IMR-90 (cell line): ENCODE measurements around the gene TPCN1. TPM values are rescaled to one million over a fixed set of nuclear protein-coding genes. Genes with fewer than 3 reads are reported as not detected.
A peak's percentile ranks its signal among the peaks of the same experiment; 100 is the strongest.

Experiments
- ATAC-seq: fragments of 200-7000 bp; cut with Tn5 transposase; 2 replicates; pipeline ENCODE4 v1.9.1; 2020; ENCODE audit warnings: low read depth, mild to moderate bottlenecking, moderate library complexity
- BruUV-seq: library from RNA; stranded (reverse); fragments of 400-500 nt; replicated peaks from 2 replicates; lab custom pipeline; 2021; lab: Mats Ljungman, UMichigan
- CTCF ChIA-PET: fragments of 300-600 bp; formaldehyde crosslinking; extraction: SDS; loops from one replicate; lab custom pipeline; 2021; ENCODE audit warnings: antibody characterized with exemption; lab: Yijun Ruan, JAX
- POLR2A ChIA-PET: fragments of 300-600 bp; sonication (Branson Sonifier 250); formaldehyde crosslinking; loops from one replicate; lab custom pipeline; 2022; ENCODE audit warnings: antibody characterized with exemption; ENCODE audit not compliant: unreplicated experiment; lab: Charles Lee
- DNase-seq: peaks from one replicate; pipeline ENCODE4 v3.0.0; 2013
- H2AFZ ChIP-seq: replicated peaks from 2 replicates; pipeline ENCODE3; 2013; ENCODE audit warnings: low read length, mild to moderate bottlenecking; ENCODE audit not compliant: poor library complexity
- H2AK5ac ChIP-seq: 2 replicates; pipeline ENCODE4 v1.6.1; 2013; ENCODE audit warnings: low read depth, low read length, inconsistent platforms
- H2AK9ac ChIP-seq: replicated peaks from 2 replicates; pipeline ENCODE3; 2013; ENCODE audit warnings: mild to moderate bottlenecking, low read depth, low read length, moderate library complexity; ENCODE audit not compliant: poor library complexity
- H2BK120ac ChIP-seq: 2 replicates; pipeline ENCODE4 v1.6.1; 2013; ENCODE audit warnings: low read depth, low read length, inconsistent platforms
- H2BK15ac ChIP-seq: 3 replicates; pipeline ENCODE4 v1.6.1; 2013; ENCODE audit warnings: low read depth, low read length, inconsistent platforms
- H2BK20ac ChIP-seq: 2 replicates; pipeline ENCODE4 v1.6.1; 2013; ENCODE audit warnings: low read depth, mild to moderate bottlenecking, inconsistent platforms, low read length, moderate library complexity
- H2BK5ac ChIP-seq: 2 replicates; pipeline ENCODE4 v1.6.1; 2013; ENCODE audit warnings: mild to moderate bottlenecking, low read depth, low read length, inconsistent platforms; ENCODE audit not compliant: poor library complexity, severe bottlenecking
- H3K14ac ChIP-seq: replicated peaks from 2 replicates; pipeline ENCODE4 v1.6.1; 2013; ENCODE audit warnings: low read depth, low read length, inconsistent platforms
- H3K18ac ChIP-seq: 2 replicates; pipeline ENCODE4 v1.6.1; 2013; ENCODE audit warnings: low read depth, low read length, control low read depth
- H3K23ac ChIP-seq: 2 replicates; pipeline ENCODE4 v1.6.1; 2013; ENCODE audit warnings: low read depth, low read length, inconsistent platforms
- H3K27ac ChIP-seq: 2 replicates; pipeline ENCODE4 v1.5.1; 2013; ENCODE audit warnings: mild to moderate bottlenecking, control low read depth, low read length; ENCODE audit not compliant: insufficient read depth
- H3K27me3 ChIP-seq: 2 replicates; pipeline ENCODE4 v1.6.1; 2013; ENCODE audit warnings: low read length; ENCODE audit not compliant: control insufficient read depth, insufficient read depth
- H3K36me3 ChIP-seq: 2 replicates; pipeline ENCODE4 v1.6.1; 2013; ENCODE audit warnings: low read length, mixed read lengths; ENCODE audit not compliant: control insufficient read depth, insufficient read depth
- H3K4ac ChIP-seq: 2 replicates; pipeline ENCODE4 v1.6.1; 2013; ENCODE audit warnings: low read depth, low read length, inconsistent platforms
- H3K4me1 ChIP-seq: 2 replicates; pipeline ENCODE4 v1.6.1; 2013; ENCODE audit warnings: low read length, mixed read lengths; ENCODE audit not compliant: control insufficient read depth, insufficient read depth
- H3K4me2 ChIP-seq: 2 replicates; pipeline ENCODE4 v1.6.1; 2013; ENCODE audit warnings: low read depth, mild to moderate bottlenecking, control low read depth, low read length, moderate library complexity
- H3K4me3 ChIP-seq: 2 replicates; pipeline ENCODE4 v1.5.1; 2013; ENCODE audit warnings: low read depth, mild to moderate bottlenecking, control low read depth, low read length, moderate library complexity; ENCODE audit not compliant: insufficient read depth
- H3K56ac ChIP-seq: 2 replicates; pipeline ENCODE4 v1.6.1; 2013; ENCODE audit warnings: low read length, inconsistent platforms; ENCODE audit not compliant: insufficient read depth; ENCODE audit errors: extremely low read depth
- H3K79me1 ChIP-seq, 2 experiments: 2 replicates each; pipeline ENCODE4 v1.6.1; 2013; ENCODE audit warnings: low read length in 2 of 2, inconsistent platforms in 1 of 2, low read depth in 1 of 2
- H3K9ac ChIP-seq: 2 replicates; pipeline ENCODE4 v1.6.1; 2013; ENCODE audit warnings: low read depth, low read length, control low read depth
- H3K9me1 ChIP-seq: 2 replicates; pipeline ENCODE4 v1.6.1; 2013; ENCODE audit warnings: low read length, inconsistent platforms; ENCODE audit not compliant: insufficient read depth
- H3K9me3 ChIP-seq: 2 replicates; pipeline ENCODE4 v1.6.1; 2013; ENCODE audit warnings: low read length; ENCODE audit not compliant: control insufficient read depth, insufficient read depth
- H4K20me1 ChIP-seq: 2 replicates; pipeline ENCODE4 v1.6.1; 2013; ENCODE audit warnings: low read length, inconsistent platforms; ENCODE audit not compliant: insufficient read depth
- H4K5ac ChIP-seq: 2 replicates; pipeline ENCODE4 v1.6.1; 2013; ENCODE audit warnings: mild to moderate bottlenecking, low read depth, low read length, control low read depth
- H4K8ac ChIP-seq, 2 experiments: 2 replicates each; pipeline ENCODE4 v1.6.1; 2013; ENCODE audit warnings: low read depth in 2 of 2, low read length in 2 of 2, control low read depth in 1 of 2, inconsistent platforms in 1 of 2
- H4K91ac ChIP-seq: 2 replicates; pipeline ENCODE4 v1.6.1; 2013; ENCODE audit warnings: low read depth, low read length, inconsistent platforms; ENCODE audit not compliant: insufficient read depth
- FOS ChIP-seq: fragments of 150-350 bp; IDR thresholded peaks from 2 replicates; pipeline ENCODE4 v1.6.1; 2016; ENCODE audit warnings: low read depth, low read length
- MAFK ChIP-seq: IDR thresholded peaks from 2 replicates; pipeline ENCODE4 v1.6.1; 2012; ENCODE audit warnings: low read depth, low read length, improper control_type of control experiment
- NFE2L2 ChIP-seq: fragments of 150-350 bp; IDR thresholded peaks from 2 replicates; pipeline ENCODE4 v1.6.1; 2016; ENCODE audit warnings: low read depth, mild to moderate bottlenecking, low read length
- RFX5 ChIP-seq: IDR thresholded peaks from 2 replicates; pipeline ENCODE4 v1.8.0; 2012; ENCODE audit warnings: low read depth, mild to moderate bottlenecking, low read length, moderate library complexity
- SMC3 ChIP-seq: fragments of 150-350 bp; IDR thresholded peaks from 2 replicates; pipeline ENCODE4 v1.6.1; 2016; ENCODE audit warnings: low read depth, mild to moderate bottlenecking, antibody characterized with exemption, low read length, moderate library complexity
- WGBS, 2 experiments: methylation state at CpG; one replicate each; pipeline versions ENCODE4 v1.1.5 to v1.1.7; 2013; ENCODE audit warnings: missing lambda C conversion rate in 2 of 2; ENCODE audit not compliant: insufficient read length in 1 of 2; ENCODE audit errors: extremely low coverage in 2 of 2; 5-methylcytosine and 5-hydroxymethylcytosine counted together
- dilution Hi-C: fragments of 300-500 bp; cut with HindIII; formaldehyde crosslinking; loops from one replicate; pipeline ENCODE4 v1.14.3; 2018; ENCODE audit warnings: low sequenced_read_pairs; ENCODE audit not compliant: unreplicated experiment
- in situ Hi-C: fragments of 300-500 bp; cut with MboI; formaldehyde crosslinking; loops from 3 replicates; pipeline ENCODE4 v1.14.3; 2019; ENCODE audit warnings: low sequenced_read_pairs, inconsistent platforms, mixed read lengths
- intact Hi-C: fragments of 100-400 bp; cut with micrococcal nuclease; formaldehyde crosslinking; loops from 2 replicates; pipeline ENCODE4 v1.10.0; 2022
- polyA plus RNA-seq, 3 experiments: library from polyadenylated mRNA; depleted of rRNA; stranded (reverse); fragments of >200 nt; gene quantifications; 2 replicates each; pipeline ENCODE4 v1.2.3, GENCODE V29; 2012; ENCODE audit warnings: low replicate concordance in 1 of 3
- total RNA-seq: library from RNA; depleted of rRNA; stranded (reverse); fragments of >200 nt; gene quantifications from 2 replicates; pipeline ENCODE4 v1.2.3, GENCODE V29; 2012
- TF ChIP-seq, protein P1 (sequence below): fragments of 150-350 bp; IDR thresholded peaks from 2 replicates; pipeline ENCODE4 v1.6.1; 2017; ENCODE audit warnings: mild to moderate bottlenecking, antibody characterized with exemption, low read length, low read depth

Gene TPCN1
- total and polyA plus RNA-seq, 2 of the 4 experiments (the other 2 are of a cell fraction): 2.0 to 13.2 TPM

- no CpG with 5 or more reads among the region's 2 CpGs for WGBS, 2 experiments
- Histone ChIP-seq H3K27ac (no peak overlapping the region), H3K9me3 (peaks cover 2% of the 10 kb centered on the region; the same call in 1 of the 2 replicates), H2BK20ac (no peak overlapping the region), H3K27me3 (no peaks in the 10 kb centered on the region), H3K36me3 (peaks cover 8% of the 10 kb centered on the region), H3K18ac (peak overlapping the region; percentile 55; the same call in 1 of the 2 replicates), H4K5ac (no peak overlapping the region), H3K79me1 (peaks cover 3 to 7% of the 10 kb centered on the region in 2 experiments; a peak in 2 of 4 replicates), H3K9me1 (peaks cover 8% of the 10 kb centered on the region; the same call in 1 of the 2 replicates), H2AFZ (peak overlapping the region; percentile 77), H3K4ac (peak overlapping the region; percentile 70; the same call in 1 of the 2 replicates), H2BK120ac (no peak overlapping the region; the same call in 1 of the 2 replicates), H3K14ac (0 out of 2 replicates have a peak overlapping the region, but pooled peaks have one; percentile 81), H3K56ac (no peak overlapping the region), H3K9ac (no peak overlapping the region), H3K4me3 (no peak overlapping the region), H2AK5ac (no peak overlapping the region), H2BK5ac (peak overlapping the region; percentile 54), H2AK9ac (peak overlapping the region; percentile 61), H3K23ac (no peak overlapping the region), H4K91ac (no peak overlapping the region; the same call in 1 of the 2 replicates), H4K8ac (no peak overlapping the region), H3K4me2 (no peak overlapping the region), H4K20me1 (no peaks in the 10 kb centered on the region), H2BK15ac (no peak overlapping the region), H3K4me1 (peaks cover 4% of the 10 kb centered on the region)
- ATAC-seq (peak; percentile 67), DNase-seq (peak; percentile 90)
- dilution Hi-C loops: no loop called here
- ChIA-PET CTCF (interaction anchor here (0.6 kb wide), 3 partner anchors 50 to 125 kb away, joined by 3 to 5 read pairs (median 3); no protein-coding TSS in a partner anchor), POLR2A (no interaction called here)
- in situ Hi-C loops: no loop called here
- TF ChIP-seq SMC3: no peak
- peak; percentile 91 for TF ChIP-seq MAFK
- TF ChIP-seq RFX5: no peak
- TF ChIP-seq, protein P1, sequence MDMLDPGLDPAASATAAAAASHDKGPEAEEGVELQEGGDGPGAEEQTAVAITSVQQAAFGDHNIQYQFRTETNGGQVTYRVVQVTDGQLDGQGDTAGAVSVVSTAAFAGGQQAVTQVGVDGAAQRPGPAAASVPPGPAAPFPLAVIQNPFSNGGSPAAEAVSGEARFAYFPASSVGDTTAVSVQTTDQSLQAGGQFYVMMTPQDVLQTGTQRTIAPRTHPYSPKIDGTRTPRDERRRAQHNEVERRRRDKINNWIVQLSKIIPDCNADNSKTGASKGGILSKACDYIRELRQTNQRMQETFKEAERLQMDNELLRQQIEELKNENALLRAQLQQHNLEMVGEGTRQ: peak; percentile 64; the same call in 1 of the 2 replicates
- TF ChIP-seq FOS: no peak
- TF ChIP-seq NFE2L2: peak; percentile 55; the same call in 1 of the 2 replicates
- intact Hi-C loops: no loop called here
- BruUV-seq: no TSS peak
These were observed 101.1 kb downstream of the TPCN1 start for GRCh38 chr12:113322343-113322742.
